SKM-1 treated with dmso at 0.1 percent for 144 hours (cell line): ENCODE data around the gene ZNF335.

Experiments used
- DNase-seq: peaks from one replicate; lab custom pipeline; 2025; ENCODE audit not compliant: unreplicated experiment; lab: John Stamatoyannopoulos, UW

The ZNF335 gene

DNA sequence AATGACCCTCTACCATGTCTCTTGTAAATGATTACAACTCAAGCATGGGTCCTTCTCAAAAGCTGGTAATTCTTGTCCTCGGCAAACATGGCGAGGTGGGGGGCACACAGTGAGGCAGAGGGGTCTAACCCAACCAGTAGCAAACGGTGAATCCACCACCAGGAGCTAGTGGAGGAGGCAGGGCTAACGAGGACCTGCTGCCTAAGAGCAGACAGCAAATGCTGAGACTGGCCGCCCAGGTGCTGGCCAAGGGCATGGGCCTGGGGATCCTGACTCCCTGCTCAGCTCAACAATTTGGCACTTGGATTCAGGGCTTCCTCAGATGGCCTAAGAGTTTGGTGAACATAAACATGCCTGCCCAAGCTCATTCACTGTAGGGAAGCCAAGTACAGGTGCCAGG lies 19.1 kb downstream of the ZNF335 start:
- no peak for DNase-seq

GRCh38 chr20:45951925-45952834 lies 19.8 kb downstream of the ZNF335 start:
- no peak for DNase-seq

DNA sequence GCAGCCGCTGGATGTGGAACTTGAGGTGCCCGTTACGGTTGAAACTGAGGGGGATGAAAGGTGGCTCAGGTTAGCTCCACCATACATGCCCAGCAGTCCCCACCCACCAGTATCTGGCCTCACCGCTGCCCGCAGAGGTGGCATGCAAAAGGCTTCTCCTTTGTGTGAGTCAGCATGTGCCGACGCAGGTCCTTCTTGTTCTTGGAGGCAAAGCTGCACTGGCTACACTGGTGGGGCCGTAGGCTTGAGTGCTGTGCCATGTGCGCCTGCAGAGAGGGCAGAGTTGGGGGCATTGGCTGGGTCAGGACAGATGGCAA lies 21.7 kb downstream of the ZNF335 start:
- no peak for DNase-seq

DNA sequence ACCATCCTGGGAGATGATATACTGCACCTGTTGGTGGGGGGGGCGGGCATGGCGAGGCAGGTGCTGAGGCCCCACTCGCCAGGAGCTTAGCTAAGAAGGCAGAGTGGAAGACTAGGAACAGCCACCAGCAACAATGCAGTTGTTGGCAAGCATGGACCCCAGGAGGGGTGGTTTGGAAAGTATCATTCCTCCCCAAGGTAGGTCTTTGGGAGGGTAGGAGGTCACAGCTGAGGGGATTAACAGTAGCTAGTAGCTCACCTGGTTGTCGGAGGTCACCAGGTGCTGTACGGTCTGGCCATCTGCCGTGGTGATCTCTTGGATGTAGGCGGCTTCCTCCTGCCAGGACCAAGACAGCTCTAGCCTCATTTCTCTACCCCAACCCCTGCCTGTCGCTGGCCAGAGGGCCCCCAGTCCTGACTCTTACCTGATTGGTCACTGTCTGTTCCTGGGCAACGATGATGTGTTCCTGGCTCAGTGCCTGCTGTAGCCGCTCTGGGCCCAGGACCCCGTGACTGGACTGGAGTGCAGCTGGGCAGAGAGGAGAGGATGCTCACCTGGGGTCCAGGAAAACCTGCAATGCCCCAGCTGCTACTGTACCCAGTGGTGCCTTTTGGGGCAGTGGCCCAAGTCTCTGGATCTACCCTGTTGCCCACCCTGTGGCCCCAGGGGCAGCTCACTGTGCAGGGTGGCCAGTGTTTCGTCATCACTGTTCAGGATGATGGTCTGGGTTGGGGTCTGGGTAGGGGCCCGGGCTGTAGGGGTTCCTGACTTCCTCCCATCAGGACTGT lies 22.3 kb downstream of the ZNF335 start:
- no peak for DNase-seq

- no peak for DNase-seq
Measured at GRCh38 chr20:45948742-45949541, 23.1 kb downstream of the ZNF335 start.

DNA sequence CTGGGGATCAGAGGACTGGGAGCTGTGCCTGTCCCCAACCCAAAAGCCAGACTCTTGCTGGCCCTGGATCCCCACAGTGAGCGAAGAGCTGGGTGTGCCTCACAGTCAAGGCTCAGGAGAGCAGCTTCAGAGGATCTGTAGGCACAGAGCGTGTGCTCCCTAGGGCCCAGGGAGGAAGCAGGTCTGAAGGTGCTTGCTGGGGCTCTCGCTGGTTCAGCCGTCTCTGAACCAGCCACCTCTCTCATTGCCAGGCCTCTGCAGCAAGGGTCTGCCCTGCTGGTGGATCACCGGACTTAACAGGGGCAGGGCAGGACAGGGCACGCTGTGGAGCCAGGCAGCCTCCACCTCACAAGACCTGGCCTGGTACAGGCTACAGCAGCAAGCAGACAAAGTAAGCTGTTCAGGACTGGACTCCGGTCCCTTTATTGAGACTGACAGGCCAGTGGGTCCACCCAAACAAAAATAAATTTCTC lies 23.7 kb downstream of the ZNF335 start:
- DNase-seq = no peak

GRCh38 chr20:45947110-45947866 lies 24.7 kb downstream of the ZNF335 start:
- DNase-seq = no peak

DNA sequence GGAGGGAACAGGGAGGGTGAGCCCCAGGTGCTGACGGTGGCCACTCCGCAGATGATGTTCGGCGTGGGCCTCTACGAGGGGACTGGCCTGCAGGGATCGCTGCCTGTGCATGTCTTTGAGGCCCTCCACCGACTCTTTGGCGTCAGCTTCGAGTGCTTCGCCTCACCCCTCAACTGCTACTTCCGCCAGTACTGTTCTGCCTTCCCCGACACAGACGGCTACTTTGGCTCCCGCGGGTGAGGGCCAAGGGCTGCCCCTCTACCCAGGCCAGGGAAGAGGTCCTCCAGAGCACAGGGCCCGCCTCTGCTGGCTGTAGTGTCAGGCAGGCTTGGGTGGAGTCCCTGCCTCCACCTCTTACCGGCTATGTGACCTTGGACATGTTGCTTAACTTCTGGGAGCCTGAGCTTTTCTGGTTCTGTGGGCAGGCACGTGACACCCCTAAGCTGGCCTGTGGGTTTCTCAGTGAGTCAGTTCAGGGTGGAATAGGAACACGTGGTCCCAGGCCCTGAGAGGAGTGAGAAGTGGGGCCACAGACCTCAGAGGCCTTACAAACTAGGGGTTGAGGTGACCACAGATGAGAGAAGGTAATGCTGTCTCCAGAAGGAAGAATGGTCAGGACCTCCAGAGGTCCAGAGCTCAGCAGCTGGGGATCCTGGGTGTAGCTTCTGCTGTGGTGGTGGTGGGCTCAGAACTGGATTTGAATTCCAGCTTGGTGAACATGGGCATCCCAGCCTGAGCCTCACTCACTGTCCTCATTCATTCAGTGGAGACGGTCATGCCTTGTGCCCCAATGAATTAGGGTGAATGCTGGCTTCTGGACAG lies 25.6 kb downstream of the ZNF335 start:
- peak; percentile 98 for DNase-seq

GRCh38 chr20:45945678-45946148 lies 26.3 kb downstream of the ZNF335 start:
- DNase-seq = no peak

DNA sequence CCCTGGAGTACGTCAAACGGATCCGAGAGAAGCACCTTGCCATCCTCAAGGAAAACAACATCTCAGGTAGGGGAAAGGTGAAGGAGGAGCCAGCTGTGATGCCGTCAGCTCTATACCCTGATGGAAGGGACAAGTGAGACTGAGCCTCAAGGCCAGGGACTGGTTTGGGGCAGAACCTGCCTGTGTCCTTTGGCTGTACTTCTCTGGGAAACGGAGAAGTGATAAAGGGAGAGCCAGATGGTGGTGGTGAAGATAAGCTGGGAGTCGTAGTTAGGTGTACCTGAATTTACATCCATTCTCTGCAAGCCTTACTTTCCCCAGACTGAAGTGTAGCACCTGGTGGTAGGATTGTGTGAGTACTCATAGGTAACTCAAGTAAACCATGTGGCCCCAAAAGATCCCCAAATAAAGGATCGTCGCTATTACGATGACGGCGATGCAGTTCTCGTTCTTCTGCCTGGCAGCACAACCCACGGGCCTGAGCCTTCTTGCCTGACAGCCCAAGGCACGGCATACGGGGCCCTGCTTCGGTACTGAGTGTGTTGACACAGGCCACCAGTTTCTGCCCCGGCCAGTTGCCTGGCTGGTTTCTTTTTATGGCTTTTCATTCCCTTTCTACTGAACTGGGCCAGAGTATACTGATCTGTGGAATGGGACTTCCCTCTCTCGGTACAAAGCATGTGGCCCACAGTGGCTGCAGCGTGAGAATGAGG lies 26.9 kb downstream of the ZNF335 start:
- no peak for DNase-seq

- DNase-seq = no peak
Measured at GRCh38 chr20:45944151-45944964, 27.6 kb downstream of the ZNF335 start.

DNA sequence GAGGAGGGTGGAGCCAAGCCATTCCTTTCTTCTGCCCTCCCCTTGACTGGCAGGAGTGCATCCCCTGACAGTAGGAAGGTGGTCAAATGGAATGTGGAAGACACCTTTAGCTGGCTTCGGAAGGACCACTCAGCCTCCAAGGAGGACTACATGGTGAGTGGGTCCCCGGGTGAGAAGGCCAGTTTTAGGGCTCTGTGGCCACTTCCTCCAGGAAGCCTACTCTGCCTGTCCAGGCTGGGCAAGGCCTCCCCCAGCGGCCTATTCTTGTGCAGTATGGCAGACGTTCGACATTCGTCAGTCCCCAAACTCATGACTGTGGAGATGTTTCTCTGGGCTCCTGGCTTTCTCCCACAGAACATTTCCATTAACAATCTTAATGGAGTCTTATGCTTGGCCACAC lies 28.4 kb downstream of the ZNF335 start:
- DNase-seq = no peak

DNA sequence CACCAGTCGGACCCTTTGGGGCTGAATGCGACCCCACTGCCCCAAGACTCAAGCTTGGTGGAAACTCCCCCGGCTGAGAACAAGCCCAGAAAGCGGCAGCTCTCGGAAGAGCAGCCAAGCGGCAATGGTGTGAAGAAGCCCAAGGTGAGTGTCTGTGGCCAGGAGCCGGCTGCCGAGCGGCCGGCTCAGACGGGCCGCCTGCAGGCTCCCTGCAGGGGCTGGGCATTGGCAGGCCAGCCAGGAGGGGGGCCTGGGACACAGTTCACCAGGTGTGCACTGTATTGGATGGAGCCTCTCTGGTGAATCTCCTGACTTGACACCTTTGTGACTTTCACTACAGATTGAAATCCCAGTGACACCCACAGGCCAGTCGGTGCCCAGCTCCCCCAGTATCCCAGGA lies 31.5 kb downstream of the ZNF335 start:
- no peak for DNase-seq

DNA sequence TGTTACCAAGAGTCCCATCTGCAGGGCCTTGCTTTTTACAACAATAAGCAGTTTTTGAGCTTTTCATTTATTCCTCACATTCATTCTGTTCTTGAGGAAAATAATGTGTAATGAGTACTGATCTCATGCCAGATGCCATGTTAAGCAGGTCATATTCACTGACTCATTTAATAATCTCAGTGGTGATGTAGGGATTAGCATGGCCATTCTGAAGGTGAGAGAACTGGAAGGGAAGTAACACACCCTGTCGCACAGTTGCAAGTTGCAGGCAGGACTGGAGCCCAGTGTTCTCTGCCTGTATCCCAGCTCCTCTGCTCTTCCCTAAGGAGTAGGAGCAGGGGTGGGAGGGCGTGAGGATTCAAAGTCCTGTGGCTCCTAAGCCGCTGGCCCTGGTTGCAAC lies 31.9 kb downstream of the ZNF335 start:
- no peak for DNase-seq

DNA sequence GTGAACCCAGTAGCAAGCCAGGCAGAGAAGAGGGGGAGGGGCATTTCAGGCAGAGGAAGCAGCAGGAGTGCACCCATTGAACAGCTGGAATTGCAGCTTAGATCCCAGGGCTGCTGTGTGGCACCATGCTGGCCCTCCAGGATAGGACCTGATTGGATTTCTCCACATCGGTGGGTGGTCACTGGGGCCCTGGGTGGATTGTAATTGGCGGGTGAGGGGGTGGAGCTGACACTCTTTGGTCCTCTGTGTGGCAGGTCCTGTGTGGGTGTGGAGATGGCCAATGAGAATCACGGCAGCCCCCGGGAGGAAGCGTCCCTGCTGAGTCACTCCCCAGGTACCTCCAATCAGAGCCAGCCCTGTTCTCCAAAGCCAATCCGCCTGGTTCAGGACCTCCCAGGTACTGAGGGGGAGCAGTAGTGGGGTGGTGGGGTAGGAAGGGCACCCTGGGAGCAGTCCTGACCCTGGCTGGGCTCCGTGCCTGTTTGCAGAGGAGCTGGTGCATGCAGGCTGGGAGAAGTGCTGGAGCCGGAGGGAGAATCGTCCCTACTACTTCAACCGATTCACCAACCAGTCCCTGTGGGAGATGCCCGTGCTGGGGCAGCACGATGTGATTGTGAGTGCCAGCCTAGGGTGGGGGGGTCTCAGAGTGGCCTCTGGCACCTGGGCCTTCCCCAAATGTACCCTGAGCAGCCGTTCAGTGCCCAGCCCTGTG lies 33.1 kb downstream of the ZNF335 start:
- no peak for DNase-seq

- DNase-seq = no peak
Measured at GRCh38 chr20:45937765-45938164, 34.2 kb downstream of the ZNF335 start.

DNA sequence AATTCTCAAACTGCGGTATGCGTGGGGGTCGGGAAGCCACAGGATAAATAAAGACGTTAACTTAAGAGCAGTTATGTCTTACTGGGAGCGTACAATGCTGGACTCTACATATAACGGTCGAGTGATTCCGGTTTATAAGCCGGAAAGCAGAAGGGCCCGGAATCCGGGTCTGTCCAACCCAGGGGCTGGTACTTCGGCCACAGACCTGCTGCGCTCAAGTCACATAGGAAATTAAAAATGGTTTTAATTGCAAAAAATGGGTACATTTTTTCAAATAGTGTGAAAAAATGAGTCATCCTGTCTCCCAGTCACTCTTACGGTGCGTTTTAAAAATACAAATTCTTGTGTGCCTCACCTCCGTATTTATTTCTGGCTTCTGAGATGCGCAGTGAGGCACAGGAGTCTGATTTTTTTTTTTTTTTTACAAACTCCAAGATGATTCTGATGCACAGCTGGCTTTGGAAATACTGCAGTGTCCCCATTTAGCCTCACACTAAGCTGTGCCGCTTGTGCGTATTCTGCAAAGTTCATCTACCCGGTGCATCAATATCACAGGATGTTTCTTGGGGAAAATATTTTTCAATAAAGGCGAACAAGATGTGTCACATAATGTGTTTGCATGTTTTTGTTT lies 36.5 kb downstream of the ZNF335 start:
- no peak for DNase-seq
